NB4 (cell line): ENCODE results near the gene CCDC40.

Experiments
- DNase-seq: peaks from one replicate; pipeline ENCODE4 v3.0.0; 2010; ENCODE audit warnings: low read depth
- H3K4me3 ChIP-seq: one replicate; pipeline ENCODE4 v1.5.1; 2011; ENCODE audit warnings: mild to moderate bottlenecking, low read depth, low read length, moderate library complexity
- MYC ChIP-seq: IDR thresholded peaks from 2 replicates; pipeline ENCODE4 v1.6.1; 2011; ENCODE audit warnings: low read depth, low read length
- POLR2A ChIP-seq: IDR thresholded peaks from 2 replicates; pipeline ENCODE4 v1.6.1; 2011; ENCODE audit warnings: mild to moderate bottlenecking; ENCODE audit not compliant: insufficient read length; ENCODE audit errors: extremely low read depth
- TF ChIP-seq, protein P1 (sequence below): IDR thresholded peaks from one replicate; pipeline ENCODE4 v1.5.1; 2012; ENCODE audit warnings: low read depth, low read length
- TF ChIP-seq, protein P2 (sequence below): IDR thresholded peaks from 2 replicates; pipeline ENCODE4 v1.6.1; 2011; ENCODE audit warnings: low read depth, low read length

CCDC40 gene

GRCh38 chr17:80132906-80133625 lies 96.6 kb downstream of the CCDC40 start:
- TF ChIP-seq MYC (no peak), POLR2A (no peak)
- TF ChIP-seq, protein P1, sequence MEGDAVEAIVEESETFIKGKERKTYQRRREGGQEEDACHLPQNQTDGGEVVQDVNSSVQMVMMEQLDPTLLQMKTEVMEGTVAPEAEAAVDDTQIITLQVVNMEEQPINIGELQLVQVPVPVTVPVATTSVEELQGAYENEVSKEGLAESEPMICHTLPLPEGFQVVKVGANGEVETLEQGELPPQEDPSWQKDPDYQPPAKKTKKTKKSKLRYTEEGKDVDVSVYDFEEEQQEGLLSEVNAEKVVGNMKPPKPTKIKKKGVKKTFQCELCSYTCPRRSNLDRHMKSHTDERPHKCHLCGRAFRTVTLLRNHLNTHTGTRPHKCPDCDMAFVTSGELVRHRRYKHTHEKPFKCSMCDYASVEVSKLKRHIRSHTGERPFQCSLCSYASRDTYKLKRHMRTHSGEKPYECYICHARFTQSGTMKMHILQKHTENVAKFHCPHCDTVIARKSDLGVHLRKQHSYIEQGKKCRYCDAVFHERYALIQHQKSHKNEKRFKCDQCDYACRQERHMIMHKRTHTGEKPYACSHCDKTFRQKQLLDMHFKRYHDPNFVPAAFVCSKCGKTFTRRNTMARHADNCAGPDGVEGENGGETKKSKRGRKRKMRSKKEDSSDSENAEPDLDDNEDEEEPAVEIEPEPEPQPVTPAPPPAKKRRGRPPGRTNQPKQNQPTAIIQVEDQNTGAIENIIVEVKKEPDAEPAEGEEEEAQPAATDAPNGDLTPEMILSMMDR: no peak
- TF ChIP-seq, protein P2, sequence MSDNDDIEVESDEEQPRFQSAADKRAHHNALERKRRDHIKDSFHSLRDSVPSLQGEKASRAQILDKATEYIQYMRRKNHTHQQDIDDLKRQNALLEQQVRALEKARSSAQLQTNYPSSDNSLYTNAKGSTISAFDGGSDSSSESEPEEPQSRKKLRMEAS: no peak

GRCh38 chr17:80133626-80133970 lies 97.2 kb downstream of the CCDC40 start:
- no peak for DNase-seq
- no peak overlapping the region for H3K4me3 ChIP-seq
- no peak for TF ChIP-seq POLR2A
- TF ChIP-seq, protein P2: no peak
- TF ChIP-seq MYC: no peak
- TF ChIP-seq, protein P1: no peak

More at GRCh38 chr17:80132906-80133625, 96.6 kb downstream of the CCDC40 start:
- H3K4me3 ChIP-seq: no peak overlapping the region
- no peak for DNase-seq

GRCh38 chr17:80137131-80137530 lies 100.7 kb downstream of the CCDC40 start:
- DNase-seq: no peak
- TF ChIP-seq, protein P1: no peak
- TF ChIP-seq, protein P2: no peak
- no peak for TF ChIP-seq POLR2A
- no peak for TF ChIP-seq MYC

DNA sequence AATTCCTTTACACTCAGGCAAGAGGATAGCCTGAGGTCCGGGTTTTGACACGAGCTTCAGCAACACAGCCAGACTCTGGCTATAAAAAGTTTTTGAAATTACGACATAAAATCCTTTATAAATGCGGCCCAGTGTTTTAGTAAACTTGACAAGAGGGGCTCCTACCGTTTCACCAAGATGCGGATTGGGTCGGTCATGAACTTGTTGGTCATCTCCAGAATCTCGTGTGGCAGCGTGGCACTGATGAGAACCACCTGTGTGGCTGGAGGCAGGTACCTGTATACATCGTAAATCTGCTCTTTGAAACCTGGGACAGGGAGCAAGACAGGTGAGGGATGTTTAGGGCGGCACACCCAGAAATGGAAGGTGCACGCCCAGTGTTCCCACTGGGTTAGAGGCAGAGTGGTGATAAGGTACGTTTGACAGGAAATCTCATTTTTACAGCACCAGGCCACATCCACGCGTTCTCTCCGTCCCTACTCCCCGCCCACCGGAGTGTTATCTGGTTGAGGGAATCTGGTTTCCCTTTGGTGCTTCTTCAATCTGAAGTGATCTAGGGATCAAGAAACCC lies 102.5 kb downstream of the CCDC40 start:
- no peak overlapping the region for H3K4me3 ChIP-seq
- DNase-seq: no peak
- TF ChIP-seq, protein P1: no peak
- TF ChIP-seq, protein P2: no peak
- no peak for TF ChIP-seq MYC
- no peak for TF ChIP-seq POLR2A

More at GRCh38 chr17:80137131-80137530, 100.7 kb downstream of the CCDC40 start:
- no peak overlapping the region for H3K4me3 ChIP-seq

DNA sequence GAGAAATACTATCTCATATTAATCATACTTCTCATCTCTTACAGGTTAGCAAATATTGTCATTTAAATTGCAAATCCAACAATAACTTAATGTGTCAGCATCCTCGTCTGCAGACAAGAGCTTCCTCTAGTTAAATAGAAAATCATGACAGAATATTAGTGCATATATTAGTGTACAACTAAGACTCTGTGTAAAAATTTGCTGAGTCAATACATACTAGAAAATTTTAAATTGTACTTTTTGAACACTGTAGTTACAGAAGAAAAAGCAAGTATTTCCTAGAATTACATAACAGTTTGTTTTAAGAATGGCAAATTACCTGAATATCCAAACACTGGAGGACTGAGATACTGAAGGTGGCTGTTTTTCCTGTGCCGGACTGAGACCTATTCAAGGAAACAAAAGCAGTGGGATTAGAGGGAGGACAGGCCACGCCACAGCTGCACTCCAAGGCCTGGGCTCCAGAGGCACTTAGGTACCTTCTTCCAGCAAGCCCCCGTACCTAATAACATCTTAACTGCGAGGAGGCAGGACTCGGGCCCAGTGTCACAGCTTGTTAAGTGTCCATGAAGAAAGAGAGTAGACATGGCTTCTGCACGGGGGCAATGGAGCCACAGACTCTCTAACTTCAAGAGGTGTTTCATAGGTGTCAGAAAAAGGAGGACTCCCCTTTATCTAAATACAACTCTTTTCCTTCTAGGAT lies 105.2 kb downstream of the CCDC40 start:
- no peak for DNase-seq
- H3K4me3 ChIP-seq: no peak overlapping the region
- TF ChIP-seq, protein P1: no peak
- TF ChIP-seq POLR2A: no peak
- TF ChIP-seq MYC: no peak
- TF ChIP-seq, protein P2: no peak
